ENCODE results near the gene C1QTNF9B.

C1QTNF9B gene

DNA sequence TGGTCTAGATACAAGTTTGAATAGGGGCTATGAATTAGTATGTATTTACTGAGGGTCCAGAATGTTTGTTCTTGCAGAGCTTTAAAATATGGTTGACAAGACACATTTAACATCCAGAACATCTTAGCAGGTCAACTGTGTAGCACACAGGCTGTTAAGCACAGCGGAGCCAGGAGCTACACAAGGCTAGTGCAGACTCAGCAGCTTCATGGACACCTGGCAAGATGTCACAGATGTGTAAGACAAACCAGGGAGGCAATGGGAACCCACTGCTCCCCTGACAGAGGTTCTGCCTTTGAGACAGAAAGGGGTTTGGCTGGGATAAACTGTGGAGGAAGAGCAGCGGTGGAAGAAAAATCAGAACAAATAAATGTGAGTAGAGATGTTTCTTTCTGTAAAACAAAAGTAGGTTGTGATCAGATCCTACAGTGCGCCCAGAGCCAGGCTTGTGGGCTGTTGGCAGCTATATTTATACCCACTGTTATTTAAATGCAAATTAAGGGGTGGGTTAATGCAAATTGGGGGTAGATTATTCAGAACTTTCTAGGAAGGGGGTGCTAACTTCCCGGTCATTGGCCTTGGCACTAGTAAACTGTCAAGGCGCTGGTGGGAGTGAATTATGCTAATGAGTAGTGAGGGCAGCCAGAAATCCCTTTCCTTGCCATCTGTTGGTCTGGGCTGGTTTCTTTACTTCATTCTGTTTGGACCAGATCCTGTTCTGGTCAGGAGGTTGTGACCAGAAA is 41.1 kb downstream of the C1QTNF9B start:
- DNase-seq, result no peak

DNA sequence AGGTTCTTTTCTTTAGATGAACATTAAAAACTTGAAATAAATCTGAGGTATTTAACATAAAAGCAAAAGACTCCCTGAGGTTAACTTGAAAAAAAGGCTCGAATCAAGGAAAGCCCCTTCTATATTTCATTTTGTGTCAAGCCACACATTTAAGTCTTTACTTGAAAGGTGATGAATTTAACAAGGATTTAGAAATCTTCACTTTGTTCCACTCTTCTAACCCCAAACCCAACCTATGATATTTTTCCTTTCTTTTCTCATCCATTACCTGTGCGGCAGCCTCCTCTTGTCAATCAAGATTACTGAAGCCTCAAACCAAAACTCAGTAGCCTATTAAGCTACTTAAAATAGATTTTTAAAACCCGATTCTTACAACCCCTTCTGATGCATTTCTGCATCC is 41.9 kb downstream of the C1QTNF9B start:
- DNase-seq, result no peak

DNA sequence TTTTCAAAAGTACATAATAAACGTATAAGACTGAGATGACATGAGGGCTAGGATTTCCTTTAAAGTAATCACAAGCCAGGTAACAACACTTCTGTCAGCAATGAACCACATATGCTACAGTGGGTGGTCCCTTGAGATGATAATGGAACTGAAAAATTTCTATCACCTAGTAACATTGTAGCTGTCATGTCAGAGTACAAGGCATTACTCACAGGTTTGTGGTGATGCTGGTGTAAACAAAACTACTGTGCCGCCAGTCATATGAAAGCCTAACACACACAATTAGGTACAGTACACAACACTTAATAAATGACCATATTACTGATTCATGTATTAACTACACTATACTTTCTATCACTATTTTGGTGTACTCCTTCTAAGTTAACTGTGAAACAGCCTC is 45.0 kb downstream of the C1QTNF9B start:
- no peak for DNase-seq

DNA sequence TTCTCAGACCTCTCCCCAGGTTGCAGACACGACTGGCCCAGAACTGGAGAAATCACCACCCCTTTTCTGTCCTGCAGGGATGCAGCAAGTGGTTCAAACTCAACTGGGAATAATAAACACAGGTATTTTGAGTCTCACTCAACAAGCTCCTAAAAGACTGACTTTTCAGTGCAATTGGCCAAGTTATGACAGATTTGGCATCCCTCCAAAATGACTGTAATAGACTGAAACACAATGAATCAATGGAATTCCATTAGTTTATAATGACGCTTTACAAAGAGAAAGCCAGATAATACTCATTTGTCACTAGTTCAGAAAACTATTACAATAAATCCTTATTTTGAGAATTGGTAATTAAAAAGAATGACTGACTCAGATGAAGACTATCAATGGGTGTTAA is 46.2 kb downstream of the C1QTNF9B start:
- no peak for DNase-seq

DNA sequence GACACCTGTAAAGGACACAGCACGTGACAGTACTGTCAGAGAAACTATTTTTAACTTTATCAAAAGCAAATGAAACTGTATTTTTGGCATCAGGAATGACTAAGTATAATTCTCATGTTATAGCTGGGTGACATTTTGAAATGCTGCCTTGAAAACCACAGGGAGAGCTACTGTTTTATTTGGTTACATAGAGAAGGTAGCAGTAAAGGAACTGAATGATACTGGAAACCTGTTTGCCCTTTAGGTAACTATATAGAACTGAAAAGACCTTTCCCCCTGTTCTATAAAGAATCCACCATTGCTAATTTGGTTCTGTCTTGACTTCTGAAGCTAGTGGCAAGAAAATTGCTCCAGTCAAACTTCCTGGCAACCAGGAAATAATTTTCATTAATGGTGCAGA is 47.2 kb downstream of the C1QTNF9B start:
- DNase-seq, result no peak

DNA sequence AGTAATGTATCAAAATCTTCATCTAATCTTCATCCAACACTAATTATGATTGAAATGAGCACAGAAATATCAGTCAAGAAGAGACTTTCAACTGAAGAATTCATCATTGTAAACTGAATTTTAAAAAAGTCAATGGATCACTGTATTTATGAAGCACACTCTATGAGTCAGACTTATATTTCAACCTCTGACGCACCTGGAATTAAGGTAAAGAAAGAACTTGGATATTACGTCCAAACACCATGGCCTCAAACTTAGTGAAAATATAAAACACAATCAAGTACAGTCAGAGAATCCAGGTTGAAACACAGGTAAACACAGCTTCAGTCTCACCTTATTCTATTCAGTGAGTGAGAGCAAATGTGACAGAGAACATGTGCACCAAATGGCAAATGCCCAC is 47.6 kb downstream of the C1QTNF9B start:
- DNase-seq, result no peak

DNA sequence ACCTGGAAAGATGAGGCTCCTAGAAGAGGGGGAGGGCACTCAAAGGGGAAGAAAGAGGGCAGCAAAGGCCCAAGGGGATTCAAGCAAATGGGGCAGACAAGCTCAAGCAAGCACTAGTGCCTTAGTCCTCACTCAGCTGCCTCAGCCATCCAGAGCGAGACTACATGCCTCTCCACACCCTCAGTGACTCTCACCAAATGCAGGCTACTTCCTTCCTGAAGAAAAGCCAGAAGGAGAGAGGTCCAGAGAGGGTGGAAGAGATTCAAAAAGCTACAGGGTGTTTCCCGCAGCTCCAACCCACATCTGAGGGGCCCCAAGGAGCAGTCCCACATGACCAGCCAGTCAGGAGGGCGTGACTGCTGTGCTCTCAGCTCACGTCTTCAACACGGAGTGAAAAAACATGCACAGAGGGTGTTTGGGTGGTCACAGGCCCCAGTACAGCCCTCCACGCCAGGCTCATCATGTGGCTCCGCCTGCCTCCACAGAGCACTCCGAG is 48.6 kb downstream of the C1QTNF9B start:
- DNase-seq, result peak; percentile 2

DNA sequence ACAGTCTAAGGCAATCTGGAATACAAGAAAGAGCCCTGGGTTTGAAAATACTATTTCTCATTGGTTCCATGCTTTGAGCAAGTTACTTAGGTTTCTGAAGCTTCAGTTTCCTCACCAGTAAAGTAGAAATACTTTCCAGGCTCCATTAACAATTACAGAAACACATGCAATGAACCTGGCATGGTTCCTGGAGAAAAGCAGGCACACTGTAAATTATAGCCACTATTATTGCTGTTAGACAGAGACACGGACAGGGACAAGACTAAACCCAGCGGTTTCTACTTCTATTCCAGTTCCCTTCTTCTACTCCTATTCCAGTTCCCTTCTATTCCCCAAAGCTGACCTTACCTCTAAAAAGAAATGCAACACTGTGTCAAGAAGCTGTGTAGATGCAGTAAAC is 49.3 kb downstream of the C1QTNF9B start:
- peak; percentile 2 for DNase-seq

DNA sequence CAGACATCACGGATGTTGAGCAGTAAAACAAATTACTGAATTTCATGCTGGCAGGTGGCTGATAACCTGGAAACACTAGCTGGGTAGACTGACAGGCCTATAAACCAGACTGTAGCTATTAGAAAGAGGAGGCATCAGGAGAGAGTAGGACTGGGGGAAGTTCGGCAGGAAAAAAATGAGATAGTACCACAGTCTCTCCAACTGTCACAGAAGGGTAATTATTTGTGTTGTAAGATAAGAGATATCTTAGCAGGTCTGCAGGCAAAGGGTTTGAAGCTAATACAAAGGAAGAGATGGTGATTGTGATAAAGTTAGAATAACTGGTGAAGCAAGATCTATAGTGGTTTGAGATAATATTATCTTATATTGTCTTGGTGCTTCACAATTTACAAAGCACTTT is 49.8 kb downstream of the C1QTNF9B start:
- DNase-seq, result no peak

DNA sequence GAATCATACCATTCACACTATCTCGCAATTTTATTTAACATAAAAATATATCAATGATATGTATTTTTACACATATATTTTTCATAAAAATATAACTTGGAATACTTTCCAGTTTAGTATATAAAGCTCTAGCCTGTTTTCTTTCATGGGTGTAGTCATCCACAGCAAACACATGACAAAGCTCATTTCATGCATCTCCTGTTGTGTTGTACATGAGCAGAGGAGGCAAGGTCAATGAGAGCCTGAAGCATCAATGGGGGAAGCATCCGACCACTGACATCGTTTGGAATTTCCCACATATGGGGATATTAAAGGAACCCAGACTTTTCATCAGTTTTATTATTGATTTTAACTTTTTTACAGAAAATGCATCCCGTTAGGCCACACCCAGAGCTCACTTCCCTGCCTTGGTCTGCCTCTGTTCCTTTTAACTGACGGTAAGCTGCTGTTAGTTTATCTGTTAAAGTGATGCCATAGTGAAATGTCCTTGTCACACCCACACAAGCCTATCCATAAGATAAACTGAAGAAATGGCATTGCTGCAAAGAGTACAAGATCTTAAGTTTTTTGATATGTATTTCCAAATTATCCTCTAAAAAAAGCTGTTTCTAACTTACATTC is 52.1 kb downstream of the C1QTNF9B start:
- DNase-seq, result no peak

DNA sequence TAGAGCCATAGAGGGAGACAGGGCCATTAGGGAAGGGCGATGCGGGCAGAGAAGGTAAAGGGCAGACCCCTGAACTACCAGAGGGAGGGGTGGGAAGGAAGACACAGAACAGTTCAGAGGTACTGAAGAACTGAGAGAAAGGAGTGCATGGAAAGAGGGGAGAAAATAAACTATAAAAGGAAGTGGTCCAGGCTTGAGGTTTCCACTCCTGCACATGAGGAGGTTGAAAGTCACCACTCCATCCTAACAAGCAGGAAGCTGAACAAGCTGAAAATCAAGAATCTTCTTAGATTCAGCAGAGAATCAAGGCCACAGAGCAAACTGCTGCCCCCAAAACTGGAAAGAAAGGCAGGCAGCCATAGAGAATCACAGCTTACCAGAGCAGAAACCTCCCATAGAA is 53.2 kb downstream of the C1QTNF9B start:
- no peak for DNase-seq

DNA sequence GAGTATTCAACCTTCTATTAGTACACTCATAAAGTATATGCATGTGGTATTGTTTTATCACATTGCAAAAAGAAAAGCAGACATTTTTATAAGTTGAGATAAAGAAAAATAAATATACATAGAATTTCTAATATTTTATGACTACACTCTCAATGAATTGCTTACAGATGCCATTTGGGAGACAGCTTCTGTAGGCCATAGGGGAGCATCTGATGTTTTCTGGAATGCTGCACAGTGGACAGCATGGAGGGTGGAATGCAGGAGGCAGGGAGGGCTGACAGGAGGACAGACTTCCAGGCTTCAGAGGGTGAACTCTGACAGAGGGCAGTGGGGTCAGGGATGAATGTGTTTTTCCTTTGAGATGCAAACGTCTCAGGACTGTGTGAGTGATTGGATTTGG is 53.9 kb downstream of the C1QTNF9B start:
- DNase-seq, result no peak

DNA sequence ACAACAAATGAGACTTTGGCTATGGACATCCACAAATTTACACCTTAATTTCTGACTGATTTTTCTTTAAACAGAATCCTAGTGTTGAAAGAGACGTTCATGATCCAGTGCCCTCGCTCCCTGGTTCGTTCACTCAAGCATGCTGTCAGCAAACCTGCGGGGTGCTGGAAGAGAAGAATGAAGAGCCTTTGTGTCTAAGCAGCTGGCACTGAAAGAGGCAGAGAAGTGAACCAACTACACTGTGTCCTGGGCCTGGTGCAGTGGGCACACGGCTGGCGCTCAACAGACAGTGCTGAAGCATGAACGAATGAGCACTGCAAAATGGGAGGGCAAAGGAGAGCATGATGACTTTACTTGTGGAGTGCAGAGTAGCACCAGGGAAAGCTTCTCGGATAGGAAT is 54.9 kb downstream of the C1QTNF9B start:
- no peak for DNase-seq
